ENCODE measurements around the gene CACTIN.

Gene CACTIN

GRCh38 chr19:3611841-3612240, 14.7 kb downstream of the CACTIN start:
- TF ChIP-seq CEBPB (IDR thresholded peaks at IDR 0.05) (no peak), TCF12 (IDR thresholded peaks at IDR 0.05; ENCODE audit: low read depth) (no peak), FOXM1 (IDR thresholded peaks at IDR 0.05; ENCODE audit: borderline replicate concordance, low read depth) (no peak), MAX (IDR thresholded peaks at IDR 0.05) (no peak), REST (IDR thresholded peaks at IDR 0.05; ENCODE audit: low read depth) (no peak), EGR1 (IDR thresholded peaks at IDR 0.05) (no peak), ZBTB7A (IDR thresholded peaks at IDR 0.05; ENCODE audit: low read depth) (no peak), YY1 (IDR thresholded peaks at IDR 0.05; ENCODE audit: low read depth) (no peak), EP300 (IDR thresholded peaks at IDR 0.05; ENCODE audit: borderline replicate concordance) (no peak), TAF1 (IDR thresholded peaks at IDR 0.05; ENCODE audit: low read depth) (no peak), RAD21 (IDR thresholded peaks at IDR 0.05; ENCODE audit: low read depth) (no peak), USF1 (IDR thresholded peaks at IDR 0.05) (no peak)

GRCh38 chr19:3610745-3611717, 15.6 kb downstream of the CACTIN start:
- 0 out of 2 replicates have a peak, but pooled peaks have one; percentile 38 for TF ChIP-seq ZBTB7A (IDR thresholded peaks at IDR 0.05; ENCODE audit: low read depth)
- no peak for TF ChIP-seq NFIC (IDR thresholded peaks at IDR 0.05)
- TF ChIP-seq TEAD4 (IDR thresholded peaks at IDR 0.05), result no peak
- no peak for TF ChIP-seq CREB1 (IDR thresholded peaks at IDR 0.05; ENCODE audit: low read depth)
- TF ChIP-seq MAX (IDR thresholded peaks at IDR 0.05), result no peak

- no peak for TF ChIP-seq EP300 (IDR thresholded peaks at IDR 0.05; ENCODE audit: borderline replicate concordance)
- 0 out of 2 replicates have a peak, but pooled peaks have one; percentile 26 for TF ChIP-seq YY1 (IDR thresholded peaks at IDR 0.05; ENCODE audit: low read depth)
Measured at GRCh38 chr19:3609779-3610719, 16.5 kb downstream of the CACTIN start.

GRCh38 chr19:3608750-3609322, 17.8 kb downstream of the CACTIN start:
- no peak for TF ChIP-seq CREB1 (IDR thresholded peaks at IDR 0.05; ENCODE audit: low read depth)

GRCh38 chr19:3608079-3608641, 18.4 kb downstream of the CACTIN start:
- TF ChIP-seq USF1 (IDR thresholded peaks at IDR 0.05), result no peak
- no peak for TF ChIP-seq REST (IDR thresholded peaks at IDR 0.05; ENCODE audit: low read depth)
- TF ChIP-seq FOXM1 (IDR thresholded peaks at IDR 0.05; ENCODE audit: borderline replicate concordance, low read depth), result no peak
- no peak for TF ChIP-seq ZBTB7A (IDR thresholded peaks at IDR 0.05; ENCODE audit: low read depth)
- no peak for TF ChIP-seq EGR1 (IDR thresholded peaks at IDR 0.05)
- no peak for TF ChIP-seq CREB1 (IDR thresholded peaks at IDR 0.05; ENCODE audit: low read depth)
- TF ChIP-seq TAF1 (IDR thresholded peaks at IDR 0.05; ENCODE audit: low read depth), result no peak
- TF ChIP-seq NFIC (IDR thresholded peaks at IDR 0.05), result no peak

All from Ishikawa (cell line).